Measurements from ENCODE around the gene CAMK2N1.

The CAMK2N1 gene

DNA sequence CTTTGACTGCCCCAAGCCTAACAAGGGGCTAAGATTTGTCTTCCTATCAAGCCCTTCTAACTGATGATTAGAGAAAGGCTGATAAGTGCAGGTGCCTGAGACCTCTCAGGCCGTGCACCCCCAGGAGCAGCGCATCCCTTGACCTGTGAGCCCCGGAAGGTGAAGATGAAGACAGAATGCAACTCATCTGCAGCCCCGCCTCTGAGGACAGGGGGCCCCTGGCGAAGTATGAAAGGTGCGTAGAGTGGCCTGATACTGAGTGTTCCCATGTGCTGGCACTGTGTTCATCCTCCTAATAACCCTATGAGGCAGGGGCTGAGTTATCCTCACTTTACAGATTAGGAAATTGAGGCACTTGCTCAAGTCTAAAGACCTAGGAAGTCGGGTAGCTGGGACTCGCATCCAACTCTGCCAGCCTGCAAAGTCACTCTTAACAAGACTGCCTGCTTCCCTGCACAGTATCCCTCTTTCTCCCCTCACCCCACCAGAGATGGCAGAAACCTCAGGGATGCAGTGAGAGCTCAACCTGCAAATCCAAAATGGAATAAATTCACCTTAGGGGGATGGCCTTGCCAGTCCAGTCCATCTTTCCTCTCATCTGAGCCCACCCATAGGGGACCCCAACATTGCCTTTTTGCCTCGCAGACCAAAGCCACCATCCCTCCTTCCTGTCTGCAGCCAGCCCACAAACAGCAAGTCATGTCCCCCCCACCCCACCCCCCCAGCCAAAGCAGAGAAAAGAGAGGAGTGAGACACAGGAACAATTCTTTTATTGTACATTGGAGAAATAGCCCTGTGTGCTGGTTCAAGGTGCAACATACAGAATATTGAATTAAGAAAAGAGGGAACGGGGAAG, 4.1 kb downstream of the CAMK2N1 start (continued):
- TF ChIP-seq TSHZ2 (CRISPR knock-in tag; IDR thresholded peaks at IDR 0.05) (no peak), GLIS3 (CRISPR knock-in tag; IDR thresholded peaks at IDR 0.05) (no peak), ZFP30 (CRISPR knock-in tag; IDR thresholded peaks at IDR 0.05) (no peak), OSR1 (CRISPR knock-in tag; IDR thresholded peaks at IDR 0.05) (no peak), ISL1 (CRISPR knock-in tag; IDR thresholded peaks at IDR 0.05) (no peak), PPARA (CRISPR knock-in tag; IDR thresholded peaks at IDR 0.05; ENCODE audit: borderline replicate concordance) (no peak), ESRRG (CRISPR knock-in tag; IDR thresholded peaks at IDR 0.05) (no peak), ZC3H10 (CRISPR knock-in tag; IDR thresholded peaks at IDR 0.05) (no peak)
- TF ChIP-seq, protein P1, sequence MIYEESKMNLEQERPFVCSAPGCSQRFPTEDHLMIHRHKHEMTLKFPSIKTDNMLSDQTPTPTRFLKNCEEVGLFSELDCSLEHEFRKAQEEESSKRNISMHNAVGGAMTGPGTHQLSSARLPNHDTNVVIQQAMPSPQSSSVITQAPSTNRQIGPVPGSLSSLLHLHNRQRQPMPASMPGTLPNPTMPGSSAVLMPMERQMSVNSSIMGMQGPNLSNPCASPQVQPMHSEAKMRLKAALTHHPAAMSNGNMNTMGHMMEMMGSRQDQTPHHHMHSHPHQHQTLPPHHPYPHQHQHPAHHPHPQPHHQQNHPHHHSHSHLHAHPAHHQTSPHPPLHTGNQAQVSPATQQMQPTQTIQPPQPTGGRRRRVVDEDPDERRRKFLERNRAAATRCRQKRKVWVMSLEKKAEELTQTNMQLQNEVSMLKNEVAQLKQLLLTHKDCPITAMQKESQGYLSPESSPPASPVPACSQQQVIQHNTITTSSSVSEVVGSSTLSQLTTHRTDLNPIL (CRISPR knock-in tag; IDR thresholded peaks at IDR 0.05; ENCODE audit: low read depth), result no peak

- ATAC-seq, result no peak
- TF ChIP-seq RARB (CRISPR knock-in tag; IDR thresholded peaks at IDR 0.05) (no peak), TSHZ2 (CRISPR knock-in tag; IDR thresholded peaks at IDR 0.05) (no peak), ZNF565 (CRISPR knock-in tag; conservative IDR thresholded peaks at IDR 0.05; ENCODE audit: low read depth) (no peak), TCF4 (CRISPR knock-in tag; IDR thresholded peaks at IDR 0.05; ENCODE audit: borderline replicate concordance) (no peak), OSR1 (CRISPR knock-in tag; IDR thresholded peaks at IDR 0.05) (no peak), SNAI2 (CRISPR knock-in tag; IDR thresholded peaks at IDR 0.05) (no peak)
These were observed 4.9 kb downstream of the CAMK2N1 start for GRCh38 chr1:20480951-20481617.

DNA sequence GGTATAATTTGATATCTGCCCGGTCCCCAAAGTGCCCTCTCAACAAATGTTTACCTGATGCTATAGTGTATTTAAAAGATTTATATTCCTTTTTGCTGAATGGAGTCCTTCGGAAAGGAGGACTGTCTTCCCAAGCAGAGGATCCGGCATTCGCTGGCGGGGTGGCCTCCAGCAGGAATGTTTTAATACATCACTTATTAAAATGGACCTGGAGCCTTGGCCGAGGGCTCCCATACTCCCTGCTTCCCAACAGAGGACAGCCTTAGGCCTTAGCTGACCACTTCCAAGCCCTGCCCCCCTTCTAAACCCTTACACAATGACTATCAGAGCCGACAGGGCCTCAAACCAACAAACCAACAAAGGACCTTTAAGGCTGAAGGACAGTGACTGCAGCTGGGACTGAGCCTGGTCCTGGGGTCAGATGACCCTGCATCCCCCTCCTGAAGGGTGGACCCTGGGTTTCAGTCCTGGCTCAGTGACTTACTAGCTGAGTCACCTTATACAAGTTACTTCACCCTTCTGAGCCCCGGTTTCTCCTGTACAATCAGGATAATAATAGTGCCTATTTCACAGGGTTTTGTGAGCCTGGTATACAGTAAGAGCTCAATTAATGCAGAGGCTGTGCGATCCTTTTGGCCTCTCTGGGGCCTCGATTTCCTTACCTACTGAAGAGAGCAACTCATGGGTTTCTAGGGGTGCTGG, 5.6 kb downstream of the CAMK2N1 start:
- TF ChIP-seq ESRRG (CRISPR knock-in tag; IDR thresholded peaks at IDR 0.05) (no peak), BACH2 (CRISPR knock-in tag; IDR thresholded peaks at IDR 0.05; ENCODE audit: borderline replicate concordance) (no peak), ZNF565 (CRISPR knock-in tag; conservative IDR thresholded peaks at IDR 0.05; ENCODE audit: low read depth) (no peak), OSR1 (CRISPR knock-in tag; IDR thresholded peaks at IDR 0.05) (no peak), TOX (CRISPR knock-in tag; IDR thresholded peaks at IDR 0.05; ENCODE audit: borderline replicate concordance) (no peak), ZFP3 (CRISPR knock-in tag; IDR thresholded peaks at IDR 0.05) (no peak), ARNTL (CRISPR knock-in tag; IDR thresholded peaks at IDR 0.05; ENCODE audit: borderline replicate concordance, low read depth) (no peak), PATZ1 (CRISPR knock-in tag; IDR thresholded peaks at IDR 0.05; ENCODE audit: borderline replicate concordance) (no peak), PPARA (CRISPR knock-in tag; IDR thresholded peaks at IDR 0.05; ENCODE audit: borderline replicate concordance) (no peak), GLIS3 (CRISPR knock-in tag; IDR thresholded peaks at IDR 0.05) (no peak), ISL1 (CRISPR knock-in tag; IDR thresholded peaks at IDR 0.05) (no peak), SNAI2 (CRISPR knock-in tag; IDR thresholded peaks at IDR 0.05) (no peak), CSRNP3 (CRISPR knock-in tag; IDR thresholded peaks at IDR 0.05) (no peak), ZNF70 (CRISPR knock-in tag; IDR thresholded peaks at IDR 0.05) (no peak), CSDC2 (CRISPR knock-in tag; IDR thresholded peaks at IDR 0.05) (no peak), RARB (CRISPR knock-in tag; IDR thresholded peaks at IDR 0.05) (no peak), ZNF8 (CRISPR knock-in tag; IDR thresholded peaks at IDR 0.05) (no peak)
- TF ChIP-seq, protein P2, sequence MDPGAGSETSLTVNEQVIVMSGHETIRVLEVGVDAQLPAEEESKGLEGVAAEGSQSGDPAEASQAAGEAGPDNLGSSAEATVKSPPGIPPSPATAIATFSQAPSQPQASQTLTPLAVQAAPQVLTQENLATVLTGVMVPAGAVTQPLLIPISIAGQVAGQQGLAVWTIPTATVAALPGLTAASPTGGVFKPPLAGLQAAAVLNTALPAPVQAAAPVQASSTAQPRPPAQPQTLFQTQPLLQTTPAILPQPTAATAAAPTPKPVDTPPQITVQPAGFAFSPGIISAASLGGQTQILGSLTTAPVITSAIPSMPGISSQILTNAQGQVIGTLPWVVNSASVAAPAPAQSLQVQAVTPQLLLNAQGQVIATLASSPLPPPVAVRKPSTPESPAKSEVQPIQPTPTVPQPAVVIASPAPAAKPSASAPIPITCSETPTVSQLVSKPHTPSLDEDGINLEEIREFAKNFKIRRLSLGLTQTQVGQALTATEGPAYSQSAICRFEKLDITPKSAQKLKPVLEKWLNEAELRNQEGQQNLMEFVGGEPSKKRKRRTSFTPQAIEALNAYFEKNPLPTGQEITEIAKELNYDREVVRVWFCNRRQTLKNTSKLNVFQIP (CRISPR knock-in tag; IDR thresholded peaks at IDR 0.05; ENCODE audit: borderline replicate concordance, low read depth), result no peak
- no peak for ATAC-seq

Measured in SK-N-SH treated with all-trans-retinoic acid at 6 μM for 48 hours (cell line).